HG03095 (cell line): ENCODE results near the gene TEX14.
"Not testable (repeated sequence)": the region's sequence is repeated elsewhere in the genome, so short reads cannot be mapped to it uniquely, and the experiment has no call there.

Experiments used
- ATAC-seq: cut with Tn5 transposase; IDR thresholded peaks from one replicate; pipeline ENCODE4 v1.9.1; 2021; ENCODE audit warnings: moderate library complexity; ENCODE audit not compliant: unreplicated experiment

The TEX14 gene

GRCh38 chr17:58658804-58659713, 32.8 kb downstream of the TEX14 start:
- ATAC-seq: peak; percentile 72

- ATAC-seq: not testable (repeated sequence)
Observed at GRCh38 chr17:58657962-58658803, 33.7 kb downstream of the TEX14 start.

- no peak for ATAC-seq
Observed at GRCh38 chr17:58648236-58648635, 43.6 kb downstream of the TEX14 start.

DNA sequence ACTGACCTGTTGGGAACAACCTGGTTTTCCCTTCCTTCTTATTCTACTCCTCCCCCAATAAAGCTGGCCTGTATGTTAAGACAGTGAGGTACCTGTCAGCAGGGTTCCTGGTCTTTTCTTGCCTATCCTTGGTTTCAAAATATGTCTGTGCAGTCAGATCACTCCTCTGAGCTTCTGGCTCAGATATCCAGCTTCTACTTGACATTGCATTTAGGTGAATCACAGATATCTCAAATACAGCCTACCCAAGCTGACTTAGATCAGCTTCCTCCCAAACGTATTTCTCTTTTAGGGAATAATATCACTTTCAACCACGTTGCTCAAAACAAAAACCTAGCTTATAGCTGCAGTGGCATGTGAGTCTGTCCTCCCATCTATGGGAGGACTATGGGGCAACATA, 48.7 kb downstream of the TEX14 start:
- no peak for ATAC-seq

DNA sequence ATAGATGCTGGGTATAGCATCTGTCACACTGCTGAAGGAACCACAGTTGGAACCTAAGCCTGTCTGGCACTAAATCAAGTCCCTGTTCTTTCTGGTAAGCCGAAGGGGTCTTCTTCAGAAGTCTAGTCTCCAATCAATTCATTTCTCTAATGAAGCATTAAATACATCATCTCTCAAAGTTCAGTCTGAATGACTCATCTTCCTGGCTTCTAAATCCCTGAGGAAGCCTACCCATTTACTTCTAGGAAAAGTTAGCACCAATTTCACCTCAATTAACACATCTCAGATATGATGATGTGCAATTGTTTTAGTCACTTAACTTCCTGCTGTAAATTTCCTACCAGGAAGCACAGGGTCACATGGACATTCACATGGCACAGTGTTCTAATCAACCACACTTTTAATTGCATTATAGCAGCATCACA, 49.9 kb downstream of the TEX14 start:
- ATAC-seq: no peak

GRCh38 chr17:58640202-58640601, 51.6 kb downstream of the TEX14 start:
- no peak for ATAC-seq

DNA sequence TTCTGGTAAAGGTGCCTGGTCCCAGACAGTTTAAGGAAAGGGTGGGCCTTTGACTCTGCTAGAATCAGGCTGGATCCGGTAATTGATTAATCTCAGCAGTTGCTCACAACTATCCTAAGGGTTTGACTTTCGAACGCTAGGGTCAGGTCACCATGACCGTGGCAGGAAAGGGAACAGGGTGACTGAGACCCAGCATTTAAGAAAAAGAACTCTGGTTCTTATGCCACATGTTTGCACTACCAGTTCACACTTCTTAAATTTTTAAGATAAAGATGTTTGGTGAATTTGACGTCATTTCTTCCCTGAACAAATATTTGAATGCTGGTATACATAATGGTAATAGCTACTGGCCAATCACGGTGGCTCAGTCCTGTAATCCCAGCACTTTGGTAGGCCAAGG, 52.2 kb downstream of the TEX14 start:
- ATAC-seq: no peak

DNA sequence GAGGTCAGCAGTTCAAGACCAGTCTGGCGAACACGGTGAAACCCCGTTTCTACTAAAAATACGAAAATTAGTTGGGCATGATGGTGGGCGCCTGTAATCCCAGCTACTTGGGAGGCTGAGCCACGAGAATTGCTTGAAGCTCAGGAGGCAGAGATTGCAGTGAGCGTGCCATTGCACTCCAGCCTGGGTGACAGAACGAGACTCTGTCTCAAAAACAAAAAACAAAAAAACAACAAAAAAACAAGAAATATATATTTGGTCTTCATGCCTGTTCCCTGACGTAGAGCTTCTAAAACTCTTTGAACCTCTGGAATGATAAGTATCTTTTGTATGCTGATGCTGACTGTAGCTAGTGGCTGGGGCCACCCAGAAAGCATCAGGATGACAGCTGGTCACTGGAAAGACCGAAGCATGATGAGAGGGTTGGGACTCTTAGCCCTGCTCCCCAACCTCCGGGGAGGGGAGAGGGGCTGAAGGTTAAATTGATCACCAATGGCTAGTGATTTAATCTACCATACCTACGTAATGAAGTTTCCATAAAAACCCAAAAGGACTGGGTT, 54.8 kb downstream of the TEX14 start:
- no peak for ATAC-seq

- ATAC-seq: no peak
Observed at GRCh38 chr17:58632324-58633314, 59.2 kb downstream of the TEX14 start.

- ATAC-seq: peak; percentile 76
Observed at GRCh38 chr17:58631523-58632323, 60.1 kb downstream of the TEX14 start.

GRCh38 chr17:58630883-58631522, 60.8 kb downstream of the TEX14 start:
- ATAC-seq: no peak

DNA sequence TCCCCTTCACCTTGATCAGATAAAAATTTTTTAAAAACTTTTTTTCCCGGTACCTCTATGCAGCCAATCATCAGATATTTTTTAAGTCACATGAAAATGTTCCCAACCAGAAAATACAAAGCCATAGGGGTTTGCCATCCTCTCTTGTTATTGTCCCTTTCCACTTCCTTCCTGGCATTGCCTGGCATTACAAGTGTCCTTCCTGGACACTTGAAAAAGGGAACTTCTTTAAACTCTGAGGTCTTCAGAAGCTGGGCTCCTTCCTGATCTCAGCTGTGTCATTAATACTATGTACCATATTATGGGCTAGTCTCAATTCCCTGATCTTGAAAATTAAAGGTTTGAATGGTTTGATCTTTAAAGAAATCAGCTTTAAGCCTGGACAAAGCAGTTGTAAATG, 64.9 kb downstream of the TEX14 start:
- ATAC-seq: no peak

DNA sequence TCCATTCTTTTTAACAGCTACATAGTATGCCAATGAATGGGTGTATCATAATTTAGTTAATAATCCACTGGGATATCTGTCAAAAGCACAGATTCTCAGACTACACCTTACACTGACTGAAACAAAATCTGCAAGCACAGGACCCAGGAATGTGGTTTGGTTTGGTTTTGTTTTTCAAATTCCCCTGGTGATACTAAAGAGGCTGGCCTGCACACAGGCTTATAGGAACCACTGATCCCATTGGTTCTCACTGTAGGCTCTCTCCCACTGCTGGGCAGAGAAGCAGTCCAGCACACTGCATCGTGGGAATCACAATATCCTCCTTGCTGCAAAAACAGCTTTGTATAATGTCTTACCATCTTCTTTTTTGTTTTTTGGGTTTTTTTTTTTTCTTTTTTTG, 67.1 kb downstream of the TEX14 start:
- ATAC-seq: no peak

GRCh38 chr17:58621174-58621573, 70.7 kb downstream of the TEX14 start:
- peak; percentile 42 for ATAC-seq

DNA sequence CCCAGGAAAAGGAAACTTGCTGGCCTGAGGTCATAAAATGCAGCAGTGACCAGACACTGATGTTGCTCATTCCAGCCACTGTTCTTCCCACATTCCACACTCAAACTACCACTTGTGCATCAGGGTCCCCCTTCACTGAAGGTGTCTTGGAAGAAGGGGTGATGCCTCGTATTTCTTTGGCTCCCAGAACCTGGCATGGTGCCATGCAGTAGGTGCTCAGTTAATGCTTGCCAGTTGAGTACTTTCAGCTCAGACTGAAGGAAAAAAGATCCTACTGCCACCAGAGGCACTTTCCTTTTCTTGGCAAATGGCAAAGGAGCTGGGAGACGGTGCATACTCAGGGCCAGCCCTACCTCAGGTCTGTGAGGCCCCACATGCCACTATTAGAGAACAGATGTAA, 73.5 kb downstream of the TEX14 start:
- ATAC-seq: no peak

GRCh38 chr17:58617563-58617962, 74.3 kb downstream of the TEX14 start:
- ATAC-seq: no peak

GRCh38 chr17:58615768-58616659, 75.8 kb downstream of the TEX14 start:
- peak; percentile 64 for ATAC-seq

GRCh38 chr17:58614859-58615459, 76.9 kb downstream of the TEX14 start:
- ATAC-seq: no peak
